HG03097 (cell line): ENCODE data around the gene HK2.
"Not testable (repeated sequence)": the region's sequence is repeated elsewhere in the genome, so short reads cannot be mapped to it uniquely, and the experiment has no call there.

Experiments
- ATAC-seq: cut with Tn5 transposase; IDR thresholded peaks from one replicate; pipeline ENCODE4 v1.9.1; 2021; ENCODE audit not compliant: unreplicated experiment, low FRiP score

Gene HK2

GRCh38 chr2:74876081-74876886 is 42.4 kb downstream of the HK2 start:
- no peak for ATAC-seq

GRCh38 chr2:74877376-74877775 is 43.4 kb downstream of the HK2 start:
- no peak for ATAC-seq

DNA sequence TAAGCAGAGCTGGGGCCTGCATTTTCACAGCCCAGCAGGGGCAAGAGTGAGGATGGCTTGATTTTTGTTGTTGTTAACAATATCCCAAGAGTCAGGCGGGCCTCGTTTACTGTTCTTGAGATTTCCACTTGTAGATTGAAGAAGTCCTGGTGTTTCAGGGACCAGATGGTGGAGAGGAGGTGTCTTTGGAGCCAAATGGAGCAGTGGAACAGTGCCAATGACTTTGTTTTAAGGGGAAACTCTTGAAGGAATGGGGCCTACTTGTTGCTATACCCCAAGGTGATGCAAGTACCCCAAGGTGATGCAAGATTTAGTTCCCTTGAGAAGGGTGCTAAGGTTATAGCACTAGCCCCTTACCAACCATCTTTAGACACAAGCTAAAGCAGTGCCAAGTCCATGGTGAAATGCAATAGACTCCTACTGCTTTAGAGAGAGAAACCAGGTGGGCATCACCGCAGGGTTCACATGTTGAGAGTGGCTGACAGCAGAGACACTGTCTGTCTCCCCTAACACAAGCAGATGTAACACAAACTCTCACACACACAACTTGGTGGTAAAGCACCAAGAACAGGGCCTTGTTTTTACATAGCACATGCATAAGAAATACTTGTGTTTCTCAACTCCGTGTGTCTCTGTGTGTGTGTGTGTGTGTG is 44.0 kb downstream of the HK2 start:
- ATAC-seq: no peak

DNA sequence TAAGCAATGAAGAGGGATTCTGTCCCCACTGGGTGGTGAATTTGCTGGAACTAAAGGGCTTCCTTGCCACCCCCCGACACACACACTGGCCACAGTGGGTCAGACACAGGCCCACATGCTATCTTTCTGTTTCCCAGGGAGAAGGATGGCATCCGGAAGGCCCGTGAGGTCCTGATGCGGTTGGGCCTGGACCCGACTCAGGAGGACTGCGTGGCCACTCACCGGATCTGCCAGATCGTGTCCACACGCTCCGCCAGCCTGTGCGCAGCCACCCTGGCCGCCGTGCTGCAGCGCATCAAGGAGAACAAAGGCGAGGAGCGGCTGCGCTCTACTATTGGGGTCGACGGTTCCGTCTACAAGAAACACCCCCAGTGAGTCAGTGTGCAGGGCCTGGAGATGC is 44.6 kb downstream of the HK2 start:
- no peak for ATAC-seq

DNA sequence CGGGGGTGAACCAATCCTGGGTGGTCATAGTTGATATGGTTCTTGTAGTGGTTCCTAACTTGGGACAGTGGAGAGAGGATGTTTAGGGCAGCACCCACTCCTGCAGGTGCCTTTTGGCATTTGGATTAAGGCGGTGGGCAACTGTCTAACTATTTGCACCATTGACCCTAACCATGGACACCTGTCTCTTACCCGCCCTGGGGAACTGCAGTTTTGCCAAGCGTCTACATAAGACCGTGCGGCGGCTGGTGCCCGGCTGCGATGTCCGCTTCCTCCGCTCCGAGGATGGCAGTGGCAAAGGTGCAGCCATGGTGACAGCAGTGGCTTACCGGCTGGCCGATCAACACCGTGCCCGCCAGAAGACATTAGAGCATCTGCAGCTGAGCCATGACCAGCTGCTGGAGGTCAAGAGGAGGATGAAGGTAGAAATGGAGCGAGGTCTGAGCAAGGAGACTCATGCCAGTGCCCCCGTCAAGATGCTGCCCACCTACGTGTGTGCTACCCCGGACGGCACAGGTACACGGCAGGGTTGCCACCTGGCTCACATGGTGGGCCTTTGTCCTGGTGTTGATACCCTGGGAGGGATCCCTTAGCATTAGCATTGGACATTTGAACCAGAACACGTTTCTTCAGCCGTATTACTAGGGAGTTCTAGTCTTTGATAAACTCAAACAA is 46.3 kb downstream of the HK2 start:
- no peak for ATAC-seq

DNA sequence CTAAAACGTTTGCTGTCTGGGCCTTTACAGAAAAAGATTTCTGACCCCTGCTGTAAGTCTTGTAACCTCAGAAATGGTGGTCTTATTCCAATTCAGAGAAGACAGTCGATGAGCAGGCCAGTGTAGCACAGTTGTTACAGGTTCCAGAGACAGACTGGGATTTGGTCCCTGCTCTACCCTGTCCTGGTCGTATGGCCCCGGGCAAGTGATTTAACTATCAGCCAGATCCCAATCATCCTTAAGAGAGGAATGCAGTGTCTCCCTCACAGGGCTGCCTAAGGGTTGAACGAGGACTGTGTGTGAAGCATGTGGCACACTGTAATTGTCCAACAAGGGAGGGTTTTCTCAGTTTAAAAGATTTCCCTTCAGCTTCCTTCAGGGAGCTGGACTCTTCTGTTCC is 47.2 kb downstream of the HK2 start:
- ATAC-seq: no peak

DNA sequence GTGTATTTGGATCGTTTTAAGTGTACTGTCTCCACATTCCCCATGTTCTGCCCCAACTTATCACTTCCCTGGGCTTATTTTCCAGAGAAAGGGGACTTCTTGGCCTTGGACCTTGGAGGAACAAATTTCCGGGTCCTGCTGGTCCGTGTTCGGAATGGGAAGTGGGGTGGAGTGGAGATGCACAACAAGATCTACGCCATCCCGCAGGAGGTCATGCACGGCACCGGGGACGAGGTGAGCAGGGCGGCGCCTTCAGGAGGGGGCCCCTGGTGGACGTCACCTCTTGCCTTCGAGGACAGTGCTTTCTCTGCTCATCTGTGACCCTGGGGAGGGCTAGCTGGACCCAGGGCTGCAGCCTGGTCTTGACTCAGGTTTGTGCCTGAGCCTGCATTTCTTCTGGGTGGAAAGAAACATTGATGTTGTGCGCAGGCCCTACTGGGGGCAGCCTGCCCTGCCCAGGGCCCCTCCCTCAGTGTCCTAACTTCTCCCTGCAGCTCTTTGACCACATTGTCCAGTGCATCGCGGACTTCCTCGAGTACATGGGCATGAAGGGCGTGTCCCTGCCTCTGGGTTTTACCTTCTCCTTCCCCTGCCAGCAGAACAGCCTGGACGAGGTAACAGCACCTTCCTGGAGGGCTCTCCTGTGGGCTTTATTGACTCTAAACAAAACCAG is 47.8 kb downstream of the HK2 start:
- no peak for ATAC-seq

- ATAC-seq: no peak
Observed at GRCh38 chr2:74882299-74882687, 48.4 kb downstream of the HK2 start.

GRCh38 chr2:74883011-74883410 is 49.1 kb downstream of the HK2 start:
- ATAC-seq: no peak

- no peak for ATAC-seq
Observed at GRCh38 chr2:74884118-74884762, 50.3 kb downstream of the HK2 start.

DNA sequence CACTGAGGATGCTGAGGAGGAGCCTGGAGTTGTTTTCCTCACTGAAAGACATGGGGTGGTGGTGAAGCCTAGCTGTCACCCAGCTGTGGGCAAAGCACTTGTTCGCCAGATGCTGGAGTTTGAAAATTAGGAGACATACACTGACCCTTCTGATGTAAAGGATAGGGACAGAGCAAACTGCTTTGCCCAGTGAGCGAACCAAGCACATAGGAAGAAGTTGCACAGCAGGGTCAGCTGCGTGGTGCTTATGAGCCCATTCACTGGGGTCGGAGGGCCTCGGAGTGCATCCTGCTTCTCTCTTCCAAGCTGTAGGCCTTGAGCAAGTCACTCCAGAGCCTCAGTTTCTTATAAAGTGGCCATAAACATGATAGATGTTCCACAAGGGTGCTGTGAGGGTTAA is 50.9 kb downstream of the HK2 start:
- ATAC-seq: no peak

GRCh38 chr2:74886251-74886650 is 52.3 kb downstream of the HK2 start:
- no peak for ATAC-seq

DNA sequence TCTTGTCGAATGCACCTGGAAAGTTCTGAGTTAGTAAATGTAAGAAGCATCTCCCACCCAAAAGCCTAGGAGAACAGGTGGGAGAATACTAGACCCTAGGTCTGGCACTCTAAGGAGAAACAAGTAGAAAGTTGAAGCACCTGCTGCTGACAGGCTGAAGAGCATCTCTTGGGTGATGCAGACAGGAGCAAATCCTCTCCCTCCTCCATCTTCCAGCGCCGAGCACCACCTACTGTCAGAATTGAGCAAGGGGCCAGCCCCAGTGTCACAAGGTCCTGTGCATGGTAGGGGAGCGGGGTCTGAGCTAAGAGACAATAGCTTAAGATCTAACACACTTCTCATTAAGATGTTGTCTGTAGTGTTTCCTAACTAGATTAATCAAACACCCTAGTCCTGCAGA is 52.9 kb downstream of the HK2 start:
- no peak for ATAC-seq

GRCh38 chr2:74887445-74887951 is 53.6 kb downstream of the HK2 start:
- ATAC-seq: no peak

- no peak for ATAC-seq
Observed at GRCh38 chr2:74887960-74888700, 54.2 kb downstream of the HK2 start.

GRCh38 chr2:74889159-74889558 is 55.2 kb downstream of the HK2 start:
- ATAC-seq: no peak

GRCh38 chr2:74890711-74891110 is 56.8 kb downstream of the HK2 start:
- ATAC-seq: no peak

DNA sequence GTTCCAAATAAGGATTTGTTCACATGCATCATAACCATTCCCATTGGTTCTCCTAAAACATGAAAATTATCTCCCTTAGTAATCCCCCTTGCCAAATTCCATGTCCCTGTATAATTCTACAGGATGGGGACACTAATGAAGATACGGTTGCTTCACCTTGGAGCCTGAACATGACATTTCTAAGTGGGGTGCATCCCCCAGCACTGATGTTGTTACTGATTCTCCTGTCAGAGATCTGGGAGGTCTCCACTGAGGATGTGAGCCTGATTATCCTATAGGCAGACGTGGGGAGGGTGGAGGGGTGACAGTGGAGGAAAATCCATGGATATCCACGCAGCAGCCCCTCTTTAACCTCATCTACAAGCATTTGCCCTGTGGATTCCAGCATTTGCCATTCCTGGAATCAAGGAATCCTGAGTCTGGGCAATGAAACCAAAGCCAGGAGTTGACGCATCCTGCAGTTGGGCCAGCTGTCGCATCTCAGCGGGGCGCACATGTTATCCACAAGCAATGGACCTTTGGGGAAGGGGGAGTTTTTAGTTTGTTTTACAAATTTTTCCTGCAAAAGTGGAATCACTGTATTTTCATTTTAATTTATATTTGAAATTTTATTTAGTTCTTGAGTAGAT is 57.3 kb downstream of the HK2 start:
- ATAC-seq: no peak

DNA sequence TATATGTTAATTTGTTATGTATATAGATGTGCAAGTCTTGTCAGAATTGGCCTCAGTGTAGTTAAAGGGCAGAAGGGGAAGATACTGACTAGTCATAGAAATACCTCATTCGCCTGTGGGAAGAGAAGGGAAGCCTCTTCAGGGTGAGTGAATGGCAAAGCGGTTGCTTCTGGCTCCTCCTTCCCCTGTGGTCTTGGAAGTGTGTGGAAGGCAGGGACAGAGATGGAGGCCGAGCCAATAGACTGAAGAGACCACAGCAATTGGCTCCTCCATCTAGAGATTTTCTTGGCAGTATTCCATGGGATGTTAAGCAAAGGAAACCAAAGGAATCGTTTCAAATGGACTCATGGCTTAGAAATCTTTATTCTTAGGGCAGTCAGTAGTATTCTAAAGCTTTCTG is 57.9 kb downstream of the HK2 start:
- ATAC-seq: not testable (repeated sequence)
